SK-N-MC (cell line): ENCODE results near the gene DCTPP1.

ENCODE experiments used
- EZH2 ChIP-seq: fragments of 200-600 bp; sonication (generic); IDR thresholded peaks from one replicate; pipeline ENCODE4 v1.6.1; 2017; ENCODE audit warnings: antibody characterized with exemption
- POLR2AphosphoS5 ChIP-seq: IDR thresholded peaks from 2 replicates; pipeline ENCODE4 v1.6.1; 2012; ENCODE audit warnings: mild to moderate bottlenecking, low read depth, low read length, borderline replicate concordance

GRCh38 chr16:30470170-30470512 lies 40.3 kb upstream of the DCTPP1 start:
- TF ChIP-seq POLR2AphosphoS5 = no peak
- no peak for TF ChIP-seq EZH2
